PC-9 (cell line): ENCODE data around the gene SOX12. TPM values are rescaled to one million over a fixed set of nuclear protein-coding genes. Genes with fewer than 3 reads are reported as not detected.
"Not testable (repeated sequence)": the region's sequence is repeated elsewhere in the genome, so short reads cannot be mapped to it uniquely, and the experiment has no call there.

Source experiments
- BruUV-seq: library from RNA; stranded (reverse); fragments of 400-500 nt; replicated peaks from 2 replicates; lab custom pipeline; 2021; lab: Mats Ljungman, UMichigan
- CTCF ChIA-PET: fragments of 300-600 bp; sonication (Branson Sonifier 250); formaldehyde crosslinking; loops from one replicate; lab custom pipeline; 2022; ENCODE audit warnings: antibody characterized with exemption; lab: Charles Lee
- POLR2A ChIA-PET: fragments of 300-600 bp; sonication (Branson Sonifier 250); formaldehyde crosslinking; loops from one replicate; lab custom pipeline; 2022; ENCODE audit warnings: antibody characterized with exemption; ENCODE audit not compliant: unreplicated experiment; lab: Charles Lee
- DNase-seq, 2 experiments: peaks; one replicate each; pipeline versions ENCODE4 v3.0.0 to v3.0.0-alpha.2; 2015 to 2022; ENCODE audit warnings: mixed read lengths in 1 of 2
- H2AFZ ChIP-seq: fragments of 200-600 bp; sonication (generic); 2 replicates; pipeline ENCODE4 v1.8.1; 2017; ENCODE audit warnings: antibody characterized with exemption
- H3F3A ChIP-seq: fragments of 200-600 bp; sonication (generic); 2 replicates; pipeline ENCODE4 v1.8.1; 2017; ENCODE audit warnings: antibody characterized with exemption, mild to moderate bottlenecking, low read depth; ENCODE audit not compliant: insufficient read depth
- H3K27ac ChIP-seq: fragments of 200-600 bp; sonication (generic); 2 replicates; pipeline ENCODE4 v1.6.1; 2016; ENCODE audit warnings: mixed run types
- H3K27me3 ChIP-seq: fragments of 200-600 bp; sonication (generic); 2 replicates; pipeline ENCODE4 v1.6.1; 2016; ENCODE audit warnings: low read depth, mixed run types; ENCODE audit not compliant: insufficient read depth
- H3K36me3 ChIP-seq: fragments of 200-600 bp; sonication (generic); 2 replicates; pipeline ENCODE4 v1.6.1; 2016; ENCODE audit warnings: low read depth, mixed run types
- H3K4me1 ChIP-seq: fragments of 200-600 bp; sonication (generic); replicated peaks from 2 replicates; pipeline ENCODE4 v1.6.1; 2016; ENCODE audit warnings: mixed run types; ENCODE audit not compliant: insufficient read depth
- H3K4me2 ChIP-seq: fragments of 200-600 bp; sonication (generic); 2 replicates; pipeline ENCODE4 v1.6.1; 2017; ENCODE audit warnings: mixed run types
- H3K4me3 ChIP-seq: fragments of 200-600 bp; sonication (generic); 2 replicates; pipeline ENCODE4 v1.6.1; 2016; ENCODE audit warnings: mixed run types
- H3K79me2 ChIP-seq: fragments of 200-600 bp; sonication (generic); 2 replicates; pipeline ENCODE4 v1.6.1; 2017; ENCODE audit warnings: low read depth, mixed run types
- H3K9me2 ChIP-seq: fragments of 200-600 bp; sonication (generic); 2 replicates; pipeline ENCODE4 v1.8.1; 2017; ENCODE audit warnings: mild to moderate bottlenecking; ENCODE audit not compliant: insufficient read depth
- H3K9me3 ChIP-seq: fragments of 200-600 bp; sonication (generic); 2 replicates; pipeline ENCODE4 v1.8.1; 2016; ENCODE audit warnings: low read depth; ENCODE audit not compliant: insufficient read depth
- H4K20me1 ChIP-seq: fragments of 200-600 bp; sonication (generic); 2 replicates; pipeline ENCODE4 v1.8.1; 2017; ENCODE audit not compliant: insufficient read depth
- CTCF ChIP-seq: fragments of 200-600 bp; sonication (generic); conservative IDR thresholded peaks from 2 replicates; pipeline ENCODE4 v1.6.1; 2017; ENCODE audit warnings: mixed run types, antibody characterized with exemption, mild to moderate bottlenecking, moderate library complexity
- EZH2 ChIP-seq: fragments of 200-600 bp; sonication (generic); IDR thresholded peaks from 2 replicates; pipeline ENCODE4 v1.8.0; 2017; ENCODE audit warnings: antibody characterized with exemption, low read depth
- intact Hi-C: fragments of 100-400 bp; cut with micrococcal nuclease; formaldehyde crosslinking; loops from one replicate; pipeline ENCODE4 v1.10.0; 2022; ENCODE audit not compliant: unreplicated experiment
- total RNA-seq: library from RNA; stranded (reverse); gene quantifications from 2 replicates; pipeline ENCODE4 v1.2.3, GENCODE V29; 2021

Gene SOX12
- total RNA-seq, 1 experiment from 2014 or later = 57.1 TPM

- no peak for DNase-seq
- TF ChIP-seq CTCF (no peak), EZH2 (no peak)
- H2AFZ ChIP-seq = no peak overlapping the region
- BruUV-seq = no TSS peak
- H3K9me2 ChIP-seq = no peaks in the 10 kb centered on the region
- ChIA-PET POLR2A (no interaction called here), CTCF (no interaction called here)
- H3F3A ChIP-seq = peaks cover 11% of the 10 kb centered on the region; the same call in 1 of the 2 replicates
- no peak overlapping the region for H3K4me2 ChIP-seq
- H3K27me3 ChIP-seq = no peaks in the 10 kb centered on the region
- H4K20me1 ChIP-seq = peaks cover 14% of the 10 kb centered on the region
- H3K4me1 ChIP-seq = 0 out of 2 replicates have a peak, but pooled peaks cover 3% of the 10 kb centered on the region
- no peaks in the 10 kb centered on the region for H3K36me3 ChIP-seq
- intact Hi-C loops = loop anchor here (10.0 kb wide), 1 partner anchor 80 kb away; the partner anchor contains the start of gene DEFB132
- H3K27ac ChIP-seq = no peak overlapping the region
- H3K79me2 ChIP-seq = no peaks in the 10 kb centered on the region
- H3K9me3 ChIP-seq = no peaks in the 10 kb centered on the region
- H3K4me3 ChIP-seq = no peak overlapping the region
Measured at GRCh38 chr20:334578-334977, 9.2 kb downstream of the SOX12 start.

GRCh38 chr20:336040-336439 lies 10.7 kb downstream of the SOX12 start:
- H3K4me1 ChIP-seq, POLR2A ChIA-PET, DNase-seq, CTCF ChIA-PET, H3K36me3 ChIP-seq, H3K27ac ChIP-seq, H3K79me2 ChIP-seq, H3K9me2 ChIP-seq, BruUV-seq, H2AFZ ChIP-seq, H3K9me3 ChIP-seq, H3K27me3 ChIP-seq, H3K4me2 ChIP-seq, H3K4me3 ChIP-seq, H3F3A ChIP-seq, H4K20me1 ChIP-seq: not testable (repeated sequence)
- intact Hi-C loops = loop anchor here (10.0 kb wide), 1 partner anchor 81 kb away; the partner anchor contains the start of gene DEFB132

GRCh38 chr20:341682-342081 lies 16.3 kb downstream of the SOX12 start:
- Histone ChIP-seq H3K4me2 (no peak overlapping the region), H4K20me1 (no peaks in the 10 kb centered on the region), H3K27ac (no peak overlapping the region), H3K36me3 (no peaks in the 10 kb centered on the region), H3K27me3 (no peaks in the 10 kb centered on the region), H3K4me3 (no peak overlapping the region), H3F3A (peaks cover 6% of the 10 kb centered on the region; the same call in 1 of the 2 replicates), H3K9me3 (peaks cover 6% of the 10 kb centered on the region), H2AFZ (no peak overlapping the region), H3K4me1 (no peaks in the 10 kb centered on the region), H3K79me2 (no peaks in the 10 kb centered on the region), H3K9me2 (no peaks in the 10 kb centered on the region)
- peak; percentile 55 to 86 for DNase-seq
- TF ChIP-seq EZH2 = no peak
- TF ChIP-seq CTCF = no peak
- intact Hi-C loops = no loop called here
- ChIA-PET CTCF (no interaction called here), POLR2A (interaction anchor here (0.6 kb wide), 1 partner anchor 16 kb away, joined by 3 read pairs; the partner anchor contains the start of gene SOX12)
- no TSS peak for BruUV-seq

GRCh38 chr20:343107-343506 lies 17.8 kb downstream of the SOX12 start:
- Histone ChIP-seq H3K9me3 (peaks cover 6% of the 10 kb centered on the region), H3K36me3 (no peaks in the 10 kb centered on the region), H3K4me3 (no peak overlapping the region), H3K27me3 (no peaks in the 10 kb centered on the region), H3K79me2 (no peaks in the 10 kb centered on the region), H2AFZ (no peak overlapping the region), H3K9me2 (no peaks in the 10 kb centered on the region), H4K20me1 (no peaks in the 10 kb centered on the region), H3K27ac (no peak overlapping the region), H3F3A (peaks cover 6% of the 10 kb centered on the region; the same call in 1 of the 2 replicates), H3K4me2 (no peak overlapping the region), H3K4me1 (no peaks in the 10 kb centered on the region)
- intact Hi-C loops = no loop called here
- no peak for DNase-seq
- BruUV-seq = no TSS peak
- TF ChIP-seq EZH2 (no peak), CTCF (no peak)
- POLR2A ChIA-PET = no interaction called here
- CTCF ChIA-PET = no interaction called here
